HFFc6 (cell line): ENCODE measurements around the gene TMEM132D. TPM values are rescaled to one million over a fixed set of nuclear protein-coding genes. Genes with fewer than 3 reads are reported as not detected.

Experiments
- DNase-seq: peaks from one replicate; pipeline ENCODE4 v3.0.0-alpha.2; 2018
- H3K27ac Mint-ChIP-seq: 2 replicates; pipeline ENCODE4 v1.8.0; 2020; ENCODE audit warnings: mild to moderate bottlenecking, mixed read lengths
- H3K27me3 Mint-ChIP-seq: 2 replicates; pipeline ENCODE4 v1.8.0; 2021; ENCODE audit warnings: mild to moderate bottlenecking, moderate library complexity, mixed read lengths; ENCODE audit not compliant: insufficient read depth
- H3K36me3 Mint-ChIP-seq: 2 replicates; pipeline ENCODE4 v1.8.0; 2021; ENCODE audit warnings: low read depth, mixed read lengths
- H3K4me1 Mint-ChIP-seq: 2 replicates; pipeline ENCODE4 v1.8.0; 2020; ENCODE audit warnings: low read depth, mixed read lengths
- H3K4me3 Mint-ChIP-seq: 2 replicates; pipeline ENCODE4 v1.8.0; 2020; ENCODE audit warnings: mild to moderate bottlenecking, moderate library complexity, mixed read lengths
- H3K9me3 Mint-ChIP-seq: 2 replicates; pipeline ENCODE4 v1.8.0; 2020; ENCODE audit warnings: mild to moderate bottlenecking, mixed read lengths
- CTCF ChIP-seq: fragments of 200-600 bp; sonication (generic); IDR thresholded peaks from 2 replicates; pipeline ENCODE4 v1.5.0; 2021; ENCODE audit warnings: antibody characterized with exemption, mild to moderate bottlenecking
- total RNA-seq, 6 experiments: library from RNA; stranded (reverse); fragmentation: NEBNext Ultra II Directional; extraction: Animal tissue kit (Norgen Biotek cat#: 25700); gene quantifications; 2 replicates in 1 of 6; 3 replicates in 5 of 6; pipeline ENCODE4 v1.2.3, GENCODE V29; 2021

The TMEM132D gene
- total RNA-seq, 6 experiments from 2014 or later: not detected

- TF ChIP-seq CTCF: no peak
- Mint-ChIP-seq H3K9me3 (peaks cover 73% of the 10 kb centered on the region), H3K36me3 (0 out of 2 replicates have a peak, but pooled peaks cover 4% of the 10 kb centered on the region), H3K27ac (no peak overlapping the region), H3K27me3 (no peaks in the 10 kb centered on the region; the same call in none of the 2 replicates), H3K4me1 (no peaks in the 10 kb centered on the region), H3K4me3 (no peak overlapping the region)
- no peak for DNase-seq
Measured at GRCh38 chr12:129559776-129560175, 344.0 kb downstream of the TMEM132D start.

- no peak overlapping the region for H3K4me3 Mint-ChIP-seq
- H3K9me3 Mint-ChIP-seq: peaks cover 74% of the 10 kb centered on the region
- no peak for TF ChIP-seq CTCF
- no peaks in the 10 kb centered on the region; the same call in none of the 2 replicates for H3K27me3 Mint-ChIP-seq
- H3K4me1 Mint-ChIP-seq: no peaks in the 10 kb centered on the region
- H3K27ac Mint-ChIP-seq: no peak overlapping the region
- peaks cover 11% of the 10 kb centered on the region for H3K36me3 Mint-ChIP-seq
- DNase-seq: no peak
Measured at GRCh38 chr12:129558036-129558435, 345.8 kb downstream of the TMEM132D start.

GRCh38 chr12:129556082-129556481 is 347.7 kb downstream of the TMEM132D start:
- Mint-ChIP-seq H3K4me3 (no peak overlapping the region), H3K27ac (no peak overlapping the region), H3K36me3 (peaks cover 12% of the 10 kb centered on the region), H3K27me3 (no peaks in the 10 kb centered on the region; the same call in none of the 2 replicates), H3K4me1 (no peaks in the 10 kb centered on the region), H3K9me3 (peaks cover 75% of the 10 kb centered on the region)
- TF ChIP-seq CTCF: no peak
- DNase-seq: no peak

- TF ChIP-seq CTCF: no peak
- H3K9me3 Mint-ChIP-seq: peaks cover 72% of the 10 kb centered on the region
- peaks cover 12% of the 10 kb centered on the region for H3K36me3 Mint-ChIP-seq
Measured at GRCh38 chr12:129552996-129553750, 350.7 kb downstream of the TMEM132D start.

GRCh38 chr12:129551441-129551840 is 352.4 kb downstream of the TMEM132D start:
- H3K4me1 Mint-ChIP-seq: no peaks in the 10 kb centered on the region
- H3K27me3 Mint-ChIP-seq: no peaks in the 10 kb centered on the region; the same call in 1 of the 2 replicates
- H3K36me3 Mint-ChIP-seq: peaks cover 12% of the 10 kb centered on the region
- H3K4me3 Mint-ChIP-seq: no peak overlapping the region
- H3K27ac Mint-ChIP-seq: no peak overlapping the region
- H3K9me3 Mint-ChIP-seq: peaks cover 66% of the 10 kb centered on the region
- no peak for TF ChIP-seq CTCF
- DNase-seq: no peak

More at GRCh38 chr12:129552996-129553750, 350.7 kb downstream of the TMEM132D start:
- H3K4me3 Mint-ChIP-seq: no peak overlapping the region
- no peaks in the 10 kb centered on the region for H3K4me1 Mint-ChIP-seq
- no peaks in the 10 kb centered on the region; the same call in 1 of the 2 replicates for H3K27me3 Mint-ChIP-seq
- no peak overlapping the region for H3K27ac Mint-ChIP-seq
- no peak for DNase-seq
